Measurements from ENCODE around the gene HOXD9. TPM values are rescaled to one million over a fixed set of nuclear protein-coding genes. Genes with fewer than 3 reads are reported as not detected.

The HOXD9 gene
- total RNA-seq, 4 donors from 2014 or later, result 3.8 to 78.1 (median 46.4) TPM

DNA sequence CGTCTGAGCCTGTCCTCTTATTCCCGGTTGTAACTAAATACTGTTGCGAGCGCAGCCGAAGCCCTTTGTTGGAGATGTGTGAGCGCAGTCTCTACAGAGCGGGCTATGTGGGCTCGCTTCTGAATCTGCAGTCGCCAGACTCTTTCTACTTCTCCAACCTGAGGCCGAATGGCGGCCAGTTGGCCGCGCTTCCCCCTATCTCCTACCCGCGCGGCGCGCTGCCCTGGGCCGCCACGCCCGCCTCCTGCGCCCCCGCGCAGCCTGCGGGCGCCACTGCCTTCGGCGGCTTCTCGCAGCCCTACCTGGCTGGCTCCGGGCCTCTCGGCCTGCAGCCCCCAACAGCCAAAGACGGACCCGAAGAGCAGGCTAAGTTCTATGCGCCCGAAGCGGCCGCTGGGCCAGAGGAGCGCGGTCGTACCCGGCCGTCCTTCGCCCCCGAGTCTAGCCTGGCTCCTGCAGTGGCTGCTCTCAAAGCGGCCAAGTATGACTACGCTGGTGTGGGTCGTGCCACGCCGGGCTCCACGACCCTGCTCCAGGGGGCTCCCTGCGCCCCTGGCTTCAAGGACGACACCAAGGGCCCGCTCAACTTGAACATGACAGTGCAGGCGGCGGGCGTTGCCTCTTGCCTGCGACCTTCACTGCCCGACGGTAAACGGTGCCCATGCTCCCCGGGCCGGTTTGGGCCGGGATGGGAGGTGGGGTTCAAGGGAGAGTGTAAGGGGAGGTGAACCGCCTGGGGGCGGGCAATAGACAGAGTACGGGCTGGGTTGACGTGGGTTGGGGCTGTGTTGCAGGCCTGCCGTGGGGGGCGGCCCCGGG lies 22.6 kb upstream of the HOXD9 start, which contains the start of gene HOXD12:
HOXD12 (plus strand) TSS at position 68 of the 819 bp plus-strand sequence; CDS start at position 75, 7 bp downstream.
- peaks cover 39 to 57% of the 10 kb centered on the region in 2 donors for H3K27me3 ChIP-seq

GRCh38 chr2:176100547-176101140 lies 21.9 kb upstream of the HOXD9 start:
- no peak for DNase-seq
- Histone ChIP-seq H3K4me3 (no peak overlapping the region), H3K9me3 (no peaks in the 10 kb centered on the region), H3K27ac (no peak overlapping the region), H3K4me1 (peaks cover 0 to 16% of the 10 kb centered on the region in 2 donors), H3K36me3 (no peaks in the 10 kb centered on the region), H3K27me3 (peaks cover 31 to 50% of the 10 kb centered on the region in 2 donors)
- intact Hi-C loops (cut with DNase I; ENCODE audit: low total_unique reads), result no loop called here
- no peak for TF ChIP-seq CTCF (IDR thresholded peaks at IDR 0.05)
- TF ChIP-seq POLR2A (IDR thresholded peaks at IDR 0.05), result no peak

More for the DNA sequence above, 22.6 kb upstream of the HOXD9 start, which contains the start of gene HOXD12:
- Histone ChIP-seq H3K4me1 (peaks cover 0 to 16% of the 10 kb centered on the region in 2 donors), H3K27ac (no peak within 1 kb of the TSS), H3K4me3 (no peak within 1 kb of the TSS), H3K36me3 (no peaks in the 10 kb centered on the region), H3K9me3 (no peaks in the 10 kb centered on the region)
- intact Hi-C loops (cut with DNase I; ENCODE audit: low total_unique reads), result no loop called here
- TF ChIP-seq POLR2A (IDR thresholded peaks at IDR 0.05) (no peak), CTCF (IDR thresholded peaks at IDR 0.05) (no peak)
- DNase-seq, result no peak

DNA sequence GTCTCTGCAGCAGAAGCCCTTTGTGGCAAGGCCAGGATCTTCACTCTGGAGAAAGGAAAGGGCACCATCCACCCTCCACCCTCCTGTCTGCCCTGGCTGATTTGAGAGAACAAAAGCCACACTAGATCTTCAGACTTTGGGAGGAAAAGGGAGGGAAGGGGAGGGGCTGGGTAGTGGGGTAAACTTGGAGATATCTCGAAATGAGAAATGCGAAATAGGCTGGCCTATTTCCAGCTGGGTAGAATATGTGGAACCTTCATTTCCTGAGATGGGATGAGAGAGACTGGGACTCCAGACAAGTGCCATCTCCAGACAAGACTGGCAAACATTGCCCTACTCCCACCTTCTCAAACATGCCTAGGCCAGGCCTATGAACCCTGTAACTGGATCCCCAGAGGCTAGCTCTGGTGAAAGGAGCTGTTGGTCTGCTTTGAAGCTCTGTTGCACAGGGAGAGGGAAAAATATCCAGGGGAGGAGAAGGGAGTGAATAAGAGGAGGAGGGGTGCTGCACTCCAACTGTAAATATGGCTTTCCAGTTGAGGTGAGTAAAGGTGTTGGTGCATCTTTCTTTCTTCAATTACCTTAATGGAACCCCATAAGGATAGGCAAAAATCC lies 21.2 kb upstream of the HOXD9 start:
- DNase-seq, result no peak
- H3K27me3 ChIP-seq, result peaks cover 25 to 43% of the 10 kb centered on the region in 2 donors
- TF ChIP-seq POLR2A (IDR thresholded peaks at IDR 0.05), result no peak
- TF ChIP-seq CTCF (IDR thresholded peaks at IDR 0.05), result no peak
- H3K4me3 ChIP-seq, result no peak overlapping the region
- H3K36me3 ChIP-seq, result no peaks in the 10 kb centered on the region
- peaks cover 0 to 16% of the 10 kb centered on the region in 2 donors for H3K4me1 ChIP-seq
- no peaks in the 10 kb centered on the region for H3K9me3 ChIP-seq
- intact Hi-C loops (cut with DNase I; ENCODE audit: low total_unique reads), result no loop called here
- H3K27ac ChIP-seq, result no peak overlapping the region

DNA sequence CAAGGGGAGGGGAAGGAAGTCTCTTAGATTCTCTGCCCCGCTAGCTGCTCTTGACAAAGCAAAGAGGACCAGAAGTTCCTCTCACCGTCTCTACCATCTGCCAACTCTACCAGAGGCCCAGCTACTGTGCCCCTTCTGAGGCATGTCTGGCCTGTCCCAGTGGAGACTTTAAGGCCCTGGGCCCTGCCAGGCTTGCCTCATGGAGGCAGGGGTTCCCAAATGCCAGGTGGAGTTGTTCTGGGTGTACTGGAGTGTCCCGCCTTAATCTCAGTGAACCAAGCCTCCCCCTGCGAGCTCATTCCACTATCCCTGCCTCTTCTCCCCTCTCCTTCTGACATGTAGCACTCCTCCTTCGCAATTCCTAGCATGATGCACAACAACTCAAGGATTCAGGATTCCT lies 20.7 kb upstream of the HOXD9 start:
- Histone ChIP-seq H3K4me3 (no peak overlapping the region), H3K36me3 (no peaks in the 10 kb centered on the region), H3K27me3 (peaks cover 20 to 38% of the 10 kb centered on the region in 2 donors), H3K27ac (no peak overlapping the region), H3K4me1 (peaks cover 0 to 21% of the 10 kb centered on the region in 2 donors), H3K9me3 (no peaks in the 10 kb centered on the region)
- intact Hi-C loops (cut with DNase I; ENCODE audit: low total_unique reads), result no loop called here
- TF ChIP-seq POLR2A (IDR thresholded peaks at IDR 0.05) (no peak), CTCF (IDR thresholded peaks at IDR 0.05) (no peak)
- no peak for DNase-seq
